Measurements from ENCODE around the gene LRTM2.

The LRTM2 gene

GRCh38 chr12:1803736-1804135 is 16.6 kb upstream of the LRTM2 start:
- ATAC-seq (replicated peaks): no peak

GRCh38 chr12:1804545-1805332 is 15.6 kb upstream of the LRTM2 start:
- Mint-ChIP-seq H3K36me3 (no peaks in the 10 kb centered on the region), H3K27ac (peak overlapping the region; percentile 69), H3K27me3 (no peaks in the 10 kb centered on the region), H3K9me3 (peaks cover 2 to 5% of the 10 kb centered on the region in 2 donors), H3K4me1 (peaks cover 18 to 28% of the 10 kb centered on the region in 2 donors), H3K4me3 (no peak overlapping the region)
- DNase-seq (peak; percentile 66), ATAC-seq (replicated peaks) (peak; percentile 69 to 81)

More at GRCh38 chr12:1803736-1804135, 16.6 kb upstream of the LRTM2 start:
- DNase-seq: no peak
- no peak overlapping the region for H3K4me3 Mint-ChIP-seq
- H3K4me1 Mint-ChIP-seq: peaks cover 20 to 32% of the 10 kb centered on the region in 2 donors
- no peak overlapping the region for H3K27ac Mint-ChIP-seq
- no peaks in the 10 kb centered on the region for H3K36me3 Mint-ChIP-seq
- peaks cover 2 to 5% of the 10 kb centered on the region in 2 donors for H3K9me3 Mint-ChIP-seq
- H3K27me3 Mint-ChIP-seq: no peaks in the 10 kb centered on the region

- Mint-ChIP-seq H3K9me3 (peaks cover 2 to 5% of the 10 kb centered on the region in 2 donors), H3K27me3 (peaks cover 3 to 6% of the 10 kb centered on the region in 2 donors), H3K4me1 (peaks cover 14 to 28% of the 10 kb centered on the region in 2 donors), H3K36me3 (no peaks in the 10 kb centered on the region), H3K27ac (no peak overlapping the region), H3K4me3 (no peak overlapping the region)
- no peak for ATAC-seq (replicated peaks)
- no peak for DNase-seq
These were observed 14.8 kb upstream of the LRTM2 start for GRCh38 chr12:1805441-1806081.

- Mint-ChIP-seq H3K36me3 (no peaks in the 10 kb centered on the region), H3K4me3 (no peak overlapping the region), H3K27me3 (peaks cover 8 to 16% of the 10 kb centered on the region in 2 donors), H3K4me1 (peaks cover 9 to 21% of the 10 kb centered on the region in 2 donors), H3K27ac (no peak overlapping the region), H3K9me3 (peaks cover 2 to 5% of the 10 kb centered on the region in 2 donors)
- DNase-seq (no peak), ATAC-seq (replicated peaks) (no peak)
These were observed 13.9 kb upstream of the LRTM2 start for GRCh38 chr12:1806301-1807086.

- no peak for ATAC-seq (replicated peaks)
- Mint-ChIP-seq H3K27me3 (peaks cover 8 to 18% of the 10 kb centered on the region in 2 donors), H3K36me3 (no peaks in the 10 kb centered on the region), H3K4me1 (peaks cover 9 to 20% of the 10 kb centered on the region in 2 donors), H3K4me3 (no peak overlapping the region), H3K9me3 (peaks cover 2 to 5% of the 10 kb centered on the region in 2 donors), H3K27ac (no peak overlapping the region)
- DNase-seq: no peak
These were observed 13.1 kb upstream of the LRTM2 start for GRCh38 chr12:1807087-1807860.

- H3K4me1 Mint-ChIP-seq: peaks cover 9 to 20% of the 10 kb centered on the region in 2 donors
- H3K4me3 Mint-ChIP-seq: no peak overlapping the region
- H3K9me3 Mint-ChIP-seq: peaks cover 2 to 5% of the 10 kb centered on the region in 2 donors
- no peaks in the 10 kb centered on the region for H3K36me3 Mint-ChIP-seq
- H3K27me3 Mint-ChIP-seq: peaks cover 8 to 18% of the 10 kb centered on the region in 2 donors
- no peak overlapping the region for H3K27ac Mint-ChIP-seq
- DNase-seq (no peak), ATAC-seq (replicated peaks) (no peak)
These were observed 12.1 kb upstream of the LRTM2 start for GRCh38 chr12:1808036-1808797.

GRCh38 chr12:1808798-1809480 is 11.4 kb upstream of the LRTM2 start:
- H3K27me3 Mint-ChIP-seq: peaks cover 8 to 18% of the 10 kb centered on the region in 2 donors
- DNase-seq: no peak
- no peak overlapping the region for H3K27ac Mint-ChIP-seq
- H3K36me3 Mint-ChIP-seq: no peaks in the 10 kb centered on the region
- no peak for ATAC-seq (replicated peaks)
- H3K4me1 Mint-ChIP-seq: peaks cover 9 to 20% of the 10 kb centered on the region in 2 donors
- no peak overlapping the region for H3K4me3 Mint-ChIP-seq
- H3K9me3 Mint-ChIP-seq: peaks cover 2 to 5% of the 10 kb centered on the region in 2 donors

GRCh38 chr12:1809591-1810190 is 10.7 kb upstream of the LRTM2 start:
- no peak overlapping the region for H3K27ac Mint-ChIP-seq
- H3K4me1 Mint-ChIP-seq: peaks cover 5 to 16% of the 10 kb centered on the region in 2 donors
- DNase-seq (no peak), ATAC-seq (replicated peaks) (no peak)
- H3K27me3 Mint-ChIP-seq: peaks cover 12 to 18% of the 10 kb centered on the region in 2 donors
- no peaks in the 10 kb centered on the region for H3K36me3 Mint-ChIP-seq
- no peaks in the 10 kb centered on the region for H3K9me3 Mint-ChIP-seq
- H3K4me3 Mint-ChIP-seq: no peak overlapping the region

GRCh38 chr12:1810201-1810930 is 10.0 kb upstream of the LRTM2 start:
- H3K9me3 Mint-ChIP-seq: no peaks in the 10 kb centered on the region
- ATAC-seq (replicated peaks): no peak
- peaks cover 14 to 22% of the 10 kb centered on the region in 2 donors for H3K27me3 Mint-ChIP-seq
- H3K4me3 Mint-ChIP-seq: no peak overlapping the region
- peaks cover 5 to 12% of the 10 kb centered on the region in 2 donors for H3K4me1 Mint-ChIP-seq
- no peak overlapping the region for H3K27ac Mint-ChIP-seq
- no peaks in the 10 kb centered on the region for H3K36me3 Mint-ChIP-seq
- DNase-seq: no peak

- peaks cover 14 to 27% of the 10 kb centered on the region in 2 donors for H3K27me3 Mint-ChIP-seq
- H3K4me3 Mint-ChIP-seq: no peak overlapping the region
- no peaks in the 10 kb centered on the region for H3K36me3 Mint-ChIP-seq
- DNase-seq: no peak
- no peak for ATAC-seq (replicated peaks)
- no peaks in the 10 kb centered on the region for H3K9me3 Mint-ChIP-seq
- peaks cover 5 to 12% of the 10 kb centered on the region in 2 donors for H3K4me1 Mint-ChIP-seq
- H3K27ac Mint-ChIP-seq: no peak overlapping the region
These were observed 9.5 kb upstream of the LRTM2 start for GRCh38 chr12:1810931-1811280.

GRCh38 chr12:1811281-1811947 is 9.0 kb upstream of the LRTM2 start:
- H3K27me3 Mint-ChIP-seq: peaks cover 16 to 30% of the 10 kb centered on the region in 2 donors
- H3K9me3 Mint-ChIP-seq: no peaks in the 10 kb centered on the region
- no peak overlapping the region for H3K4me3 Mint-ChIP-seq
- no peak overlapping the region for H3K27ac Mint-ChIP-seq
- no peak for DNase-seq
- no peak for ATAC-seq (replicated peaks)
- no peaks in the 10 kb centered on the region for H3K36me3 Mint-ChIP-seq
- peaks cover 5 to 12% of the 10 kb centered on the region in 2 donors for H3K4me1 Mint-ChIP-seq

- H3K36me3 Mint-ChIP-seq: no peaks in the 10 kb centered on the region
- H3K4me1 Mint-ChIP-seq: peaks cover 5 to 12% of the 10 kb centered on the region in 2 donors
- H3K9me3 Mint-ChIP-seq: no peaks in the 10 kb centered on the region
- H3K27ac Mint-ChIP-seq: no peak overlapping the region
- ATAC-seq (replicated peaks): no peak
- no peak overlapping the region for H3K4me3 Mint-ChIP-seq
- no peak for DNase-seq
- peaks cover 18 to 33% of the 10 kb centered on the region in 2 donors for H3K27me3 Mint-ChIP-seq
These were observed 8.4 kb upstream of the LRTM2 start for GRCh38 chr12:1811948-1812291.
